GM21390 (cell line): ENCODE data around the gene MTUS2.

Source experiments
- ATAC-seq: cut with Tn5 transposase; IDR thresholded peaks from one replicate; pipeline ENCODE4 v1.9.1; 2021; ENCODE audit not compliant: unreplicated experiment

Gene MTUS2

GRCh38 chr13:29537736-29538651, 717.9 kb downstream of the MTUS2 start:
- no peak for ATAC-seq

DNA sequence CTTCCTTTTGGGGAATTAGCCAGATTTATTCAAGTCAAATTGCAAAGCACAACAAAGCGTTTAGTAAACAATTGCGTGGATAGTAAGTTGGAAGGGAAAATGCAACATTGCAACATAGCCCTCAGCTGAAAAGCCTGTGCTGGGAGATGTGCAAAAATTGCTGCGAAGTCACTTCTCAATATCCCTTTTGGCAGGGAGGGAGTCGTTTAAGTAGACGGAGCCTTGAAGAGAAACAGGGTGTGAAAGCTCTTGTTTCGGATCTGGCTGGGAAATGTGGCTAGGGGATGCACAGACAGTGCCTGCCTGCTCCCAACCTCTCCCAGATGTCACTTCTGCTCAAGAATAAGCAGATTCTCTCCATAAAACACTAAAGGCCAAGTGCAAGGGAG, 718.5 kb downstream of the MTUS2 start:
- no peak for ATAC-seq

- no peak for ATAC-seq
Observed at GRCh38 chr13:29539856-29540255, 719.7 kb downstream of the MTUS2 start.

DNA sequence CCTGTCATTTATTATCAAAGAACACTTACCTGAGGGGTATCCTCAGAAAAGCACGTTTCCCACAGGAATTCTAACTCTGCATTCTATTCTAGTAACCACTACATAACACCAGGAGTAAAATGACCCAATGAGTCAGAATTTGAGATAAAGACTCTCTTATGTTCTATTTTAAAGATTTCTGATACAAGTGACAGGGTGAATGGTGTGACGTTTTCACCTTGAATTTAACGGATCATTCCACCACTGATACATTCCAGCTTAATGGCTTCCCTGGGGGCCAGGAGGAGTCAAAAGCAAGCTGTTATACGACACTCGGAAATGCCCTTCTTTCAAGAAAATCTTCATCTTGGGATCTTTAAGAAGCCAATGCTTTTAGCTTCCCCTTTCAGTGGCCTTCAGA, 720.2 kb downstream of the MTUS2 start:
- no peak for ATAC-seq

DNA sequence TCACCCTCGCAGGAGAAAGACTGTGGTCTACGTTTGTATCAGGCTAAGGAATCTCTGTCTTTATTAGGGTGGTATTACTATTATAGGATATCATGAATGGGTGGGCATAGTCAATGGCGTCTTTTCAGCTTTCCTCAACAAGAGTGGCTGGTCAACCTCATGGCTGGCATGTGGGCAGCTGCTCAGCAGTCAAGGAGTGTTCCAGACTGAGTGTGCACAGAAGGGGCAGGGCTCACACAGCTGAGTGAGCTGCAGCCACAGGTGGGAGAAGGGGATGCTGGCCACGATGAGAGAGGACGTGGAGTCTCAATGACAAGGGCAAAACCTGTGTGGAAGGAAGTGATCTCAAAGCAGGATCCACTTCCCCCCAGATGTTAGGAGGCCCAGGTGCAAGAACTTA, 720.7 kb downstream of the MTUS2 start:
- no peak for ATAC-seq

DNA sequence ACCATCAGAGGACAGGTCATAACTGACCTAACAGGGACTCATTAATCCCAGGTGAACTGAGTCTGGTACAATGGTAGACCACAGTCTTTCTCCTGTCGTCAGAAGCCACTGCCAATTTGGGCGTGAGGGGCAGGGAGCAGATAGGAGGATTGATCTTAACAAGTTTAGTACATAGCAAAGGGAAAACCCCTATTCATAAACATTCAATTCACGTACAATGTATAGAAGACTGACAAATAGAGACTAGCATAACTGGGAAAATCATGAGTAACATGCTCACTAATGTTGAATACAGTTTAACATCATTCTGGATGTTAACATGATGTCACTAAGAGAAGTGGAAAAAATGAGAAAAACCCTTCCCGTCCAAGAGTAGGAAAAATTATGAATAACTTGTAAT, 721.3 kb downstream of the MTUS2 start:
- no peak for ATAC-seq

DNA sequence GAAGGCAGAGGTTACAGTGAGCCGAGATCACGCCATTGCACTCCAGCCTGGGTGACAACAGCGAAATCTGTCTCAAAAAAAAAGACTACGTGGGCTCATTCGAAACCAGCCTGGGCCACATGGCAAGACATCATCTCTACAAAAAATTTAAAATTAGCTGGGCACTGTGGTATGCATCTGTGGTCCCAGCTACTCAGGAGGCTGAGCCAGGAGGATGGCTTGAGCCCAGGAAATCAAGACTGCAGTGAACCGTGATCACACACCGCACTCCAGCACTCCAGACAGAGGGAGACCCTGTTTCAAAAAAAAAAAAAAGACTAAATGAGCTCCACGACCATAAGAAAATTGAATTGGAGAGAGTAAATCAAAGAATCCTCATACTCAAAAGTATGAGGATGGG, 722.2 kb downstream of the MTUS2 start:
- ATAC-seq, result no peak

DNA sequence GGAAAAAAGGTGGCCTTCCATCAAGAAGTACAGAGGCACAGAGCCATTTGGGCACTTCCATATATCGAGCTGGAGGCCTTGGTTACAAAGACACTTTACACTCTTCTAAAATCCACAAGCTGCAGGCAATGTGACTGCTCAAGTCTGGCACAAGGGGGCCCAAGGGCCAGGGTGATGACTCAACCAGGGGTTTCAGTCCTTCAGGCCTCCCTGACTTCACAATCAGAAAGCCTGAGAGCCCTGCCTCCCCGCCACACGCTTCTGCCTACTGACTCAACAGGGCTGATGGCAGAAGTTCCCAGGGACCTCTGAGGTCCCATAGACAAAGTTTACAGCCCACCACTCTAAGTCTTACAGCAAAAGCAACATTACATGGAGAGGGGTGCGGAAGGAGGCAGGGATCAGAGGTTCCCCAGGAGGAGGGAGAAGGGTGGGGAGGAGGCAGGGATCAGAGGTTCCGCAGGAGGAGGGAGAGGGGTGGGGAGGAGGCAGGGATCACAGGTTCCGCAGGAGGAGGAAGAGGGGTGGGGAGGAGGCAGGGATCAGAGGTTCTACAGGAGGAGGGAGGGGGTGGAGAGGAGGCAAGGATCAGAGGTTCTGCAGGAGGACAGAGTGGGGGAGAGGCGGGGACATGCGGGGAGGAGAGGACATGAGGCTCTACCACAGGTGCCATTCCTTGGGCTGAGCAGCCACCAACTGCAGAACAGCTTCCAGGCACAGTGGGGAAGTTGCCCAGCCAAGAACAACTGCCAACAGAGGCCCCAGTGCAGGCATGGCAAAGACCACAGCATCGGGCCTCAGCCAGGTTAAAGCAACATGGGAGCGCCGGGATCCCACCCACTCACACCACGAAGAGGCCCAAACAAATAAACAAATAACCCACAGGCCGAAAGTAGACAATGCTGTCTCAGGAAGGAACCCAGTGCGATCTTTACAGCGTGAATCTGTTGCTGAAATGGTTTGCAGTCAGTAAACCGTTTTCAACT, 723.4 kb downstream of the MTUS2 start:
- ATAC-seq, result peak; percentile 99

GRCh38 chr13:29545988-29546387, 725.8 kb downstream of the MTUS2 start:
- ATAC-seq, result no peak

DNA sequence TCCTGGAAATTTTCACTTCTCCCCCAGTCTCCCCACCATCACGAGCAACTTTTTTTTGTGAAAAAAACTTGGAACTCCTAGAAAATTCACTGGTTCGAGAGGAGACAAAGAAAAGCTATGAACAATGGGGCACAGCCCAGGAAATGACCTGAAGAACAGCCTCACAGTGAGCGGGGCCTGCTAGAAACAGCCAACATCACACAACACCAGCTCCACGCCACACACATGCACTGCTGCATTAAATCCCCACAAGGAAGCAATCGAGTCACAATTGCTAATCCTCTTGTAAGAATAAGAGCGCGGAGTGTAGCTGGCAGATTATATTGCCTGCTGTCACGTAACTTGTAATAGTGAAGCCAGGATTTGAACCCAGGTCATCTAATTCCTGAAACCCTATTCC, 726.5 kb downstream of the MTUS2 start:
- no peak for ATAC-seq

GRCh38 chr13:29547153-29547552, 727.0 kb downstream of the MTUS2 start:
- ATAC-seq, result no peak

- no peak for ATAC-seq
Observed at GRCh38 chr13:29548722-29549121, 728.6 kb downstream of the MTUS2 start.

DNA sequence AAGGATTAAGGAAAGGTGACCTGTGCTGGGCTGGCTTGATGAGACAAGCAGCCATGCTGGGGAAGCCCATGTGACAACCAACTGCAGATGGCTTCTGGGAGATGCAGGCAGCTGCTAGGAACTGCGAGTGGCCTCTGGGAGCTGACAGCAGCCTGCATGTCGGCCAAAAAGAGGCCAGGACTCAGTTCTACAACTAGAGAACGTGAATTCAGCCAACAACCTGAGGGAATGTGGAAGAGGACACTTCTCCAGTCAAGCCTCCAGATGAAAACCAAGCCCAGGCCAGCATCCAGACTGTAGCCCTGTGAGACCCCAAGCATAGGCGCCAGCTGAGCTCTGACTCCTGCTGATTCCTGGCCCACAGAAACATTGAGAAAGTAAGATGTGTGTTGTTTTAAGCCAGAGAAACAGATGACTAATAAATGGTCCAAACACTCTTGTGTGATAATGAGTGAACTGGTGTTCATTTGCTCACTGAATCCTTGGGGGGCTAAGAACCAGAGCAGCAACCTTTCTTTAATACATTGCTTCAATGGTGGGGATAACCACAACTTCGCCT, 730.4 kb downstream of the MTUS2 start:
- no peak for ATAC-seq

DNA sequence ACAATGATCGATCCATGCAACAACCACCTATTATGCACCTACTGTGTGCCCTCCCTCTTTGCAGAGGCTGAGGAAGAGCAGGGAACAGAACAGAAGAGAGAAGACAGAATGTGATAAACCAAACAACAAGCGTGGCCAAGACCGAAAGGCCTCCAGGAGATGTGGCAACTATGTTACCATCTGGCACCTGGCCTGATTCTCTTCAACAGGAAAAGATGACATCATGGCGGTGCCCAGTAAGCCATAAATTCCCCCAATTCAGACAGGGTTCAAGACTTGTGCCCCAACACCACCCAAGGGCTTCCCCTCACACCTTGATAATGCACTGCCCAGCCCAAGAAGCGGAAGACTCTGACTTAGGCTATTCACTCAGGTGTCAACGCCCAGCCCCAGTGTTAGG, 731.1 kb downstream of the MTUS2 start:
- no peak for ATAC-seq
